ENCODE measurements around the gene MPDZ.

Gene MPDZ

GRCh38 chr9:13144166-13144775, 135.2 kb downstream of the MPDZ start:
- Mint-ChIP-seq H3K27me3 (no peaks in the 10 kb centered on the region), H3K4me1 (ENCODE audit: low read depth) (no peaks in the 10 kb centered on the region), H3K4me3 (no peak overlapping the region), H3K36me3 (no peaks in the 10 kb centered on the region), H3K9me3 (ENCODE audit: low read depth) (peaks cover 4% of the 10 kb centered on the region), H3K27ac (no peak overlapping the region)

DNA sequence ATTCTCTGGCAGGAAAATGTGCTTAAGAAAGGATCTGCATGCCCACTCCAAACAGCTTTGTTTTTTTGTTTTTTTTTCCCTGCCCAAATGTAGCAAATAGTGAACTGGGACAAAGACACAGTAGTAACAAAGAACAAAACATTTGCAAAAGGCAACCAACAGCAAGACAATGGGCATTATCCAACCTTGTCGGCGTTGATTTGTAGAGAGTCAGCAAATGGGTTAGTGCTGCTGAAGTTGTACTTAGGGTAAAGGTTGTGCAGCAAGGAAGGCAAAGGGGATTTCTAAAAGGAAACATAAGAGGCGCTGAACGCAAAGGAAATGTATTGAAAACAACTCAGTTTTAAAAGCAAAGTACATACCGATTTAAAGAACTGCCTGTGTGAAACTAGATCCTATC, 136.2 kb downstream of the MPDZ start:
- Mint-ChIP-seq H3K4me1 (ENCODE audit: low read depth) (no peaks in the 10 kb centered on the region), H3K36me3 (no peaks in the 10 kb centered on the region), H3K4me3 (no peak overlapping the region), H3K27ac (no peak overlapping the region), H3K9me3 (ENCODE audit: low read depth) (no peaks in the 10 kb centered on the region), H3K27me3 (no peaks in the 10 kb centered on the region)

- no peaks in the 10 kb centered on the region for H3K9me3 Mint-ChIP-seq (ENCODE audit: low read depth)
Observed at GRCh38 chr9:13142776-13143175, 136.7 kb downstream of the MPDZ start.

DNA sequence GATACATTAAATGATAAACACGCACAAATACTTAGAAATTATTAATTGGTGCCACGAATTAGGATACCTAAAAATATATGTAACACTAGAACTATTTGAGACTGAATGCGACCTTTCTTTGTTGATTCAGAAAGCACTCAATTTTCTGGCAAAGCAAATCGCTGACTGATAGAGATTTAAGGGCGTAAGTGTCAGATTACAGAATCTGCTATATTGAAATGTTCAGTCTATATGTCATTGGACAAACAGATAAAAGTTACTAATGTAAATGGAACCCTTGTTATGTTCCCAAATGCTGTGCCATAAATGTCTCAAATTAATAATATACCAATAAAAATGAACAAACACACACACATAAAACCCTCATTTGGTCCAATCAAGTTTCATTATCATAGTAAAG, 137.9 kb downstream of the MPDZ start:
- no peaks in the 10 kb centered on the region for H3K27me3 Mint-ChIP-seq
- H3K4me1 Mint-ChIP-seq (ENCODE audit: low read depth): no peaks in the 10 kb centered on the region
- H3K4me3 Mint-ChIP-seq: no peak overlapping the region
- no peaks in the 10 kb centered on the region for H3K9me3 Mint-ChIP-seq (ENCODE audit: low read depth)
- no peak overlapping the region for H3K27ac Mint-ChIP-seq
- H3K36me3 Mint-ChIP-seq: no peaks in the 10 kb centered on the region

More at GRCh38 chr9:13142776-13143175, 136.7 kb downstream of the MPDZ start:
- Mint-ChIP-seq H3K4me1 (ENCODE audit: low read depth) (no peaks in the 10 kb centered on the region), H3K27ac (no peak overlapping the region), H3K4me3 (no peak overlapping the region), H3K27me3 (no peaks in the 10 kb centered on the region), H3K36me3 (no peaks in the 10 kb centered on the region)

DNA sequence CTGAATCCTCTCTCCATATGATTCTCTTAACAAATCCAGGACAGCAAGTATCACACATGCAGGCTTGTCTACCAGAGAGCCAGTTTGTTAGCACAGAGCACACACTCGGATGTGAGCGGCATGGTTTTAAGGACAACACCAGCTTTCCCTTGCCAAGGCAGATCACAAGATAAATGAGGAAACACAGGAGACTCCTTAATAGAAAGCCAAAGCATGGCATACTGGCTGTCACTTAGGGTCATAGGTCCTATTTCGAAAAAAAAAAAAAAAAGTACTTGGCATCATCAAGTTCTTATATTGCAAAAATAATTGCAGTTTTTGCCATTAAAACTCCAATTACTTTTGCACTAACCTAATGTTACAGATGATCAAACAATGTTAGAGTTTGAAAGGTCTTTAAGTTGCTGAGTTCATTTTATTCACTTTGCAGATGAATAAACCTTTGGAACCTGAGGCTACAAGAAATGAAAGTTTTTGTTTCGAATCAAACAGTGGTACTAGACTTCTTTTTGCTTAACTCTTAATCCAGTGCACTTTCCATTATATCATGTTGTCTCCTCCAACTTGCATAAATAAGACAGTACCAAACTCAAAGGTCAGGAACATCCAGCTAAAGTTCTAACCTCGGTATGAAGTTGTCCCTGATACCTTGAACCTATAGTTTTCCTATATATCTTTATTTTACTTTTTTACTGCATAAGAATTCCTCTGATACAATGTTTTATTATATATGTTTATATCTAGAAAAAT, 138.5 kb downstream of the MPDZ start:
- H3K9me3 Mint-ChIP-seq (ENCODE audit: low read depth): no peaks in the 10 kb centered on the region
- no peaks in the 10 kb centered on the region for H3K4me1 Mint-ChIP-seq (ENCODE audit: low read depth)
- no peak overlapping the region for H3K27ac Mint-ChIP-seq
- no peaks in the 10 kb centered on the region for H3K36me3 Mint-ChIP-seq
- H3K4me3 Mint-ChIP-seq: no peak overlapping the region
- H3K27me3 Mint-ChIP-seq: no peaks in the 10 kb centered on the region

DNA sequence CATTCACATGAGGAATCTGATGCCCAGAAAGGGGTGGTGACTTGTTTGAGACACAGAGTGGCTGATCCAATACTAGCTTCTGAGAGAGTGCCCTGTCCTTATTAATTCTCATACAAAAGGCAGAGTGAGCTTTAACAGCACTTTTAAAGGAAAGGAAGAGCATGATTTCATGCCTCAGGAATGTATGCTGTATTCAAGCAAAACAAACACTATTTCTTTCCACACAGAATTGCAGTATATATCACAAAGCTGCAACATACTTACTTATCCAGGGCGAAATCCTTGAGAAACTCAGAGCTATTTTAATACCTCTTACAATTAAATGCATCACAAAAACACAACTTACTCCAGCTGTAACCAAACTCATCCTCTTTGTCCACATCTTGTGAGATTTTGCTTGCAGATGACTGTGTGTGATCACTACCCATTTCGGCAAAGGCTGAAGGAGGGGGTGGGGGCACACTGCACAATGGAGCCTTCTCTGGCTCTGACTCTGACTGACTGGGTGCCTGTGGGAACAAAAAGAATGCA, 139.8 kb downstream of the MPDZ start:
- Mint-ChIP-seq H3K9me3 (ENCODE audit: low read depth) (peaks cover 2% of the 10 kb centered on the region), H3K4me1 (ENCODE audit: low read depth) (no peaks in the 10 kb centered on the region)

GRCh38 chr9:13137426-13137825, 142.1 kb downstream of the MPDZ start:
- H3K4me1 Mint-ChIP-seq (ENCODE audit: low read depth): no peaks in the 10 kb centered on the region
- peaks cover 4% of the 10 kb centered on the region for H3K9me3 Mint-ChIP-seq (ENCODE audit: low read depth)
- H3K27me3 Mint-ChIP-seq: no peaks in the 10 kb centered on the region
- H3K27ac Mint-ChIP-seq: no peak overlapping the region
- no peak overlapping the region for H3K4me3 Mint-ChIP-seq
- H3K36me3 Mint-ChIP-seq: no peaks in the 10 kb centered on the region

More for the DNA sequence above, 139.8 kb downstream of the MPDZ start:
- no peaks in the 10 kb centered on the region for H3K36me3 Mint-ChIP-seq
- no peaks in the 10 kb centered on the region for H3K27me3 Mint-ChIP-seq
- no peak overlapping the region for H3K27ac Mint-ChIP-seq
- no peak overlapping the region for H3K4me3 Mint-ChIP-seq

DNA sequence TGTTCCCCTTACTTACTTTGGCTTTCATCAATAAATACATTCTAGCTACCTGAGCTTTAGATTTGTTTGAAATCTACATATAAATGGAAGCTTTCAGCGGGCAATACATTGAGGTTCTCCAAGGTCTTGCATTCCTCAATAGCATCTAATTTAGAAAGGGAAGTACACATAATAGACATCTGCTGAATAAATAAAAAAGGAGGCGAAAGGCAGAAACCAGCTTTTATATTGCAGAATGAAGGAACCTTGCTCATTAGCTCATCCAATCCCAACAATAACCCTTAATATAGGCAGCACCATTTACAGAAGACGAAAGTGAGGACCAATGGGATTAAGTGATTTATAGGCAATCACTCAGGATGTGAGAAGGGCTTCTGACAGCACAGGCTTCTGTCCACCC, 147.5 kb downstream of the MPDZ start:
- Mint-ChIP-seq H3K27ac (no peak overlapping the region), H3K4me1 (ENCODE audit: low read depth) (no peaks in the 10 kb centered on the region), H3K9me3 (ENCODE audit: low read depth) (peaks cover 12% of the 10 kb centered on the region), H3K36me3 (no peaks in the 10 kb centered on the region), H3K4me3 (no peak overlapping the region), H3K27me3 (no peaks in the 10 kb centered on the region)

DNA sequence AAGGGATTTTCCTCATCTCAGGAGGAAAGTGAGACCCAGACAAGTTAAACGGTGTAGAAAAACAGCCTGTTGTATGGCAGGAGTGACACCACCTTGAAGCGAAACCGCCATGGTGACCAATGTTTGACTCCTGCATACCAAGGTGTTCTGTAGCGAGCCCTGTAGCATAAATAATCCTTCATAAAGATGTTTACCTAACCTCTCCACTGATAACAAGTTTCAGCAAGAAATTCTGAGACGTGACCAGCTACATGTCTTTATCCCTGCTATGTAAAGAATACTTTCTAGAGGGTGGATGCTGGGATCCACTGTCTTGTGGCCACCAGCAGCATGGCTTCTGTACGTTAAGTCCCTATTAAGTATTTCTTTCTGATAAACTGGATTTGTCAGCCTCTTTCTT, 148.1 kb downstream of the MPDZ start:
- no peak overlapping the region for H3K27ac Mint-ChIP-seq
- H3K27me3 Mint-ChIP-seq: no peaks in the 10 kb centered on the region
- H3K36me3 Mint-ChIP-seq: no peaks in the 10 kb centered on the region

DNA sequence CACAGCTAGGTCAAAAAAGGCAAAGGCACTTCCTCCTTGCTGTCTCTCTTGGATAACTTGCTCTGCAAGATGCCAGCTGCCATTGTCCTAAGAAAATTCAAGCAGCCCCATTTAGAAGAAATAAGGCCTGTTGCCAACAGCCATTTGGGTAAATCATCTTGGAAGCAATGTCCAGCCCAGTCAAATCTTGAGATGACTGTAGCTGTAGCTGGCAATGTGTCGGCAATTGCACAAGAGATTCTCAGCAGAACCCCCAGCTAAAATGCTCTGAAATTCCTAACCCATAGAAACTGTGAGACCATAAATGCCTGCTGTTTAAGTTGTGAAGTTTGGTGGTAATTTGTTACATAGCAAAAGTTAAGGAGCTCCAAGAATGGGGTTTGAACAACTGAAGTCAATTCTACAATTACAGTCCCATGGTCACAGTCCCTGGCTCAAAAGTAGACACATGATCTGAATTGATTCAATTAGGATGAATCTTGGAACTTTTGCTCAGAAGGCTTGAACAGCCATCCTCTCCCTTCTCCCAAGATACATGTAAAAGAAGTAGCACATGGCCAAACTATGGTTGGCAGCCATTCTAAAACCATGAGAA, 151.1 kb downstream of the MPDZ start:
- Mint-ChIP-seq H3K27me3 (no peaks in the 10 kb centered on the region), H3K4me3 (no peak overlapping the region), H3K4me1 (ENCODE audit: low read depth) (no peaks in the 10 kb centered on the region), H3K9me3 (ENCODE audit: low read depth) (peaks cover 16% of the 10 kb centered on the region), H3K27ac (no peak overlapping the region), H3K36me3 (no peaks in the 10 kb centered on the region)

More for the DNA sequence above, 148.1 kb downstream of the MPDZ start:
- Mint-ChIP-seq H3K9me3 (ENCODE audit: low read depth) (peaks cover 17% of the 10 kb centered on the region), H3K4me3 (no peak overlapping the region), H3K4me1 (ENCODE audit: low read depth) (no peaks in the 10 kb centered on the region)

GRCh38 chr9:13127131-13127530, 152.4 kb downstream of the MPDZ start:
- H3K4me1 Mint-ChIP-seq (ENCODE audit: low read depth): no peaks in the 10 kb centered on the region
- H3K36me3 Mint-ChIP-seq: no peaks in the 10 kb centered on the region
- H3K27ac Mint-ChIP-seq: no peak overlapping the region

DNA sequence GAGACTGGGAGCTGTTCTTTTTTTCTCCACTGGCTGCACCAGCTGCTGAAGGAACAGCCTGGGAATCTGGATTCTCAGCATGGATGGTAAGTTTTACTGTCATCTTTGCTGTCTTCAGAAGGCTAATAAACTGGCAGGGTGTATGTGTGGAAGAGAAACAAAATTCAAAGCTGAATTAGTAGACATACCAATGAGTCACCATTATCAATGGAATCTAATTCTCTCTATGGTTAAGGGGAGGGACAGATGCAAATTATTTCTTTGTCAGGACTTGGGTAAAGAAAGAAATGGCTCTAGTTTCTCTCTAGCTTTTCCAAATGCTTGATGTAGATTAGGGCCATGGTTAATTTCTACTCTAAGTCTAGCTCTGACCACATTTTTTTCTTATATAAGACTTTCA, 154.2 kb downstream of the MPDZ start:
- Mint-ChIP-seq H3K27me3 (no peaks in the 10 kb centered on the region), H3K27ac (no peak overlapping the region), H3K9me3 (ENCODE audit: low read depth) (peaks cover 14% of the 10 kb centered on the region), H3K36me3 (no peaks in the 10 kb centered on the region), H3K4me3 (no peak overlapping the region), H3K4me1 (ENCODE audit: low read depth) (no peaks in the 10 kb centered on the region)

More at GRCh38 chr9:13127131-13127530, 152.4 kb downstream of the MPDZ start:
- Mint-ChIP-seq H3K9me3 (ENCODE audit: low read depth) (peaks cover 16% of the 10 kb centered on the region), H3K27me3 (no peaks in the 10 kb centered on the region), H3K4me3 (no peak overlapping the region)

DNA sequence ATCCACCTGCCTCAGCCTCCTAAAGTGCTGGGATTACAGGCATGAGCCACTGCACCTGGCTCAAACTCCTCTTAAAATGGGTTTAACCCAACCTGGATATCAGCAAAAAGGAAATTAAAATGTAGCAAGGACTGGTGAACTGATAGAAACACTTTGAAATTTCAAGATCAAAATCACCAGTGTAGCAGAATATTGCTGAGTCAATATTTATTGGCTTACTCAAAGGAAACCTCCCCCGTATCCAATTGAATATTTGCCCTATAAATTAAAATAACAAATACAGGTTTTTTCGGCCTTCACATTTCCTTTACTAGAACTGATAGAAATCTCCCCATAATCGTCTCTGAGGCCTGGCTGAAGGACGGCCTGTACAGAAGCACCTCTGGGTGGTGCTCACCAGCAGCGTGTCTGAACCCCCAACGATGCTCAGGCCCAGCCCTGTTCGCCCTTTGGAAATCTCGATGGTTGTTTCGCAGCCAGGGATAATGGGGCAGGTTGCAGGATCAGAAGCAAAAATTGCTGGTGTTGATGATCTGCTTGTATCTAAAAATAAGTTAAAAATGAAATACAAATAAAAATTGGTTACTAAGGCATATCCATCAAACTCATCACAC, 156.6 kb downstream of the MPDZ start:
- Mint-ChIP-seq H3K36me3 (no peaks in the 10 kb centered on the region), H3K27ac (no peak overlapping the region), H3K9me3 (ENCODE audit: low read depth) (peaks cover 9% of the 10 kb centered on the region), H3K27me3 (no peaks in the 10 kb centered on the region), H3K4me1 (ENCODE audit: low read depth) (no peaks in the 10 kb centered on the region), H3K4me3 (no peak overlapping the region)

DNA sequence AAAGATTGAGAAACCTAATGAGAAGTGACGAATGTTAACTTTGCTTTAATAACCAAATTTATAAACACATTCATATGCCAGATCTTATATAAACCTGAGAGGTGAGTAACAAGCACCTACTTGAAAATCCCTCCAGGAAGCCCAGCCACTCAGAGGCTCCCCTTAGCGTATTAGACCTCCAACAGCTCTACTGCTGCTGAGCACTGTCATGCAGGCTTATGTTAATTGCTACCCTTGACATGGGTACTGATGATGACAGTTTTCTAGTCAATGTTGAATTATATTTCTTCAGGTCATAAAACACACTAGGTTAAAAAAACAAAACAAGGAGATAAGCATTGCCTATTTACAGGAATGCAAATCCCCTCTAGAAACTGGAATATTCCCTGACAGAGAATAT, 161.2 kb downstream of the MPDZ start:
- H3K4me3 Mint-ChIP-seq: no peak overlapping the region
- no peaks in the 10 kb centered on the region for H3K27me3 Mint-ChIP-seq
- peaks cover 3% of the 10 kb centered on the region for H3K9me3 Mint-ChIP-seq (ENCODE audit: low read depth)
- no peaks in the 10 kb centered on the region for H3K4me1 Mint-ChIP-seq (ENCODE audit: low read depth)
- no peak overlapping the region for H3K27ac Mint-ChIP-seq
- H3K36me3 Mint-ChIP-seq: no peaks in the 10 kb centered on the region

DNA sequence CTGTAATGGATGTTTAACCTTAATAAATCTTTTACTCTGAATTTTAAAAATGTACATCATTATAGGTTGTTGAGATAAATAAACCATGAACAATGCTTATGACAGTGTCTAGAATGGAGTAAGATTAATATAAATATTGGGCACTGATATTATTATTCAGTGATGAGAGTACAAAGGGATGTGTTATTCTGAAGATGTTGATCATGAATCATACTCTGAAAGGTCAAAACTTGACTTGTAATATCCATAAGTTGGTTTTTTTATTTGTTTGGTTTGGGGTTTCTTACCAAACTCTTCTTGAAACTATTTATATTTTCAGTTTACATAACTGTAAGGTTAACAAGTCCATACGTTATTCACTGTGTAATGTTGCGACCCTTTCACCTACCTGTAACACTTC, 163.2 kb downstream of the MPDZ start:
- no peaks in the 10 kb centered on the region for H3K4me1 Mint-ChIP-seq (ENCODE audit: low read depth)
- H3K27me3 Mint-ChIP-seq: no peaks in the 10 kb centered on the region
- H3K27ac Mint-ChIP-seq: no peak overlapping the region
- no peaks in the 10 kb centered on the region for H3K36me3 Mint-ChIP-seq
- peaks cover 3% of the 10 kb centered on the region for H3K9me3 Mint-ChIP-seq (ENCODE audit: low read depth)
- no peak overlapping the region for H3K4me3 Mint-ChIP-seq
